ENCODE measurements around the gene INPP4B. TPM values are rescaled to one million over a fixed set of nuclear protein-coding genes. Genes with fewer than 3 reads are reported as not detected.
"Not testable (repeated sequence)": the region's sequence is repeated elsewhere in the genome, so short reads cannot be mapped to it uniquely, and the experiment has no call there.

INPP4B gene
- total RNA-seq, 1 experiment from 2014 or later: 114 TPM

GRCh38 chr4:142081025-142081424 lies 765.1 kb downstream of the INPP4B start:
- Mint-ChIP-seq H3K4me1 (ENCODE audit: low read depth, unreplicated experiment) (no peaks in the 10 kb centered on the region), H3K27ac (ENCODE audit: unreplicated experiment) (no peak overlapping the region), H3K27me3 (ENCODE audit: unreplicated experiment) (no peaks in the 10 kb centered on the region), H3K9me3 (ENCODE audit: low read depth, unreplicated experiment) (no peaks in the 10 kb centered on the region), H3K36me3 (ENCODE audit: insufficient read depth, unreplicated experiment) (no peaks in the 10 kb centered on the region), H3K4me3 (ENCODE audit: low read depth, unreplicated experiment) (no peak overlapping the region)
- intact Hi-C loops (cut with micrococcal nuclease; ENCODE audit: unreplicated experiment): no loop called here
- BruUV-seq (replicated peaks): no TSS peak
- no peak for DNase-seq
- TF ChIP-seq CTCF (IDR thresholded peaks at IDR 0.05; ENCODE audit: unreplicated experiment): no peak
- CTCF ChIA-PET: no interaction called here

GRCh38 chr4:142079959-142080358 lies 766.1 kb downstream of the INPP4B start:
- no peak overlapping the region for H3K4me3 Mint-ChIP-seq (ENCODE audit: low read depth, unreplicated experiment)
- TF ChIP-seq CTCF (IDR thresholded peaks at IDR 0.05; ENCODE audit: unreplicated experiment): no peak
- H3K36me3 Mint-ChIP-seq (ENCODE audit: insufficient read depth, unreplicated experiment): no peaks in the 10 kb centered on the region
- no peaks in the 10 kb centered on the region for H3K4me1 Mint-ChIP-seq (ENCODE audit: low read depth, unreplicated experiment)
- DNase-seq: no peak
- intact Hi-C loops (cut with micrococcal nuclease; ENCODE audit: unreplicated experiment): no loop called here
- H3K27ac Mint-ChIP-seq (ENCODE audit: unreplicated experiment): no peak overlapping the region
- no TSS peak for BruUV-seq (replicated peaks)
- H3K27me3 Mint-ChIP-seq (ENCODE audit: unreplicated experiment): no peaks in the 10 kb centered on the region
- no peaks in the 10 kb centered on the region for H3K9me3 Mint-ChIP-seq (ENCODE audit: low read depth, unreplicated experiment)
- CTCF ChIA-PET: no interaction called here

DNA sequence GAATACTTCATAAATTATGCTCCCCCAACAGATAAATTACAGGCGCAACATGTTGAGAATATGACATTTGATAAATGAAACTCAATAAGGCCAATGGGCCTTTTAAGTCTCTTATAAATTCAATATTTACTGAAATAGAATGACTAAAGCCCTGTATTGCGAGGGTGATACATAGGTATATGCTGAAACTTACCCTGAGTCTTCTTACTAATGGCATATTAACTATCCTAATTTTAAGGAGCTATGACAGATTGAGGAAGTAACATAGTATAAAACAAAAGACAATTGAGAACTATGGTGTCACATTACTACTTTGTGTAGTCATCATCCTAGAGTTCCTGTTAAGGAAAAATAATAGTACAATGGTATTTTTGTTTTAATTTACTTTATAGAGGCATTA lies 769.1 kb downstream of the INPP4B start:
- no peaks in the 10 kb centered on the region for H3K27me3 Mint-ChIP-seq (ENCODE audit: unreplicated experiment)
- no peaks in the 10 kb centered on the region for H3K4me1 Mint-ChIP-seq (ENCODE audit: low read depth, unreplicated experiment)
- no peak overlapping the region for H3K27ac Mint-ChIP-seq (ENCODE audit: unreplicated experiment)
- CTCF ChIA-PET: interaction anchor here (0.6 kb wide), 1 partner anchor 129 kb away, joined by 5 read pairs; no protein-coding TSS in a partner anchor
- no peak overlapping the region for H3K4me3 Mint-ChIP-seq (ENCODE audit: low read depth, unreplicated experiment)
- H3K9me3 Mint-ChIP-seq (ENCODE audit: low read depth, unreplicated experiment): no peaks in the 10 kb centered on the region
- no TSS peak for BruUV-seq (replicated peaks)
- H3K36me3 Mint-ChIP-seq (ENCODE audit: insufficient read depth, unreplicated experiment): no peaks in the 10 kb centered on the region
- no peak for DNase-seq
- intact Hi-C loops (cut with micrococcal nuclease; ENCODE audit: unreplicated experiment): no loop called here
- TF ChIP-seq CTCF (IDR thresholded peaks at IDR 0.05; ENCODE audit: unreplicated experiment): no peak

DNA sequence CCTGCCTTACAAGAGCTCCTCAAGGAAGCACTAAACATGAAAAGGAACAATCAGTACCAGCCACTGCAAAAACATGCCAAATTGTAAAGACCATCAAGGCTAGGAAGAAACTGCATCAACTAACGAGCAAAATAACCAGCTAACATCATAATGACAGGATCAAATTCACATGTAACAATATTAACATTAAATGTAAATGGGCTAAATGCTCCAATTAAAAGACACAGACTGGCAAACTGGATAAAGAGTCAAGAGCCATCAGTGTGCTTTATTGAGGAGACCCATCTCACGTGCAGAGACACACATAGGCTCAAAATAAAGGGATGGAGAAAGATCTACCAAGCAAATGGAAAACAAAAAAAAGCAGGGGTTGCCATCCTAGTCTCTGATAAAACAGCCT lies 777.8 kb downstream of the INPP4B start:
- CTCF ChIA-PET; H3K27ac Mint-ChIP-seq (ENCODE audit: unreplicated experiment); DNase-seq; H3K9me3 Mint-ChIP-seq (ENCODE audit: low read depth, unreplicated experiment); H3K4me1 Mint-ChIP-seq (ENCODE audit: low read depth, unreplicated experiment); intact Hi-C loops (cut with micrococcal nuclease; ENCODE audit: unreplicated experiment); H3K27me3 Mint-ChIP-seq (ENCODE audit: unreplicated experiment); BruUV-seq (replicated peaks); H3K4me3 Mint-ChIP-seq (ENCODE audit: low read depth, unreplicated experiment): not testable (repeated sequence)
- peaks cover 12% of the 10 kb centered on the region for H3K36me3 Mint-ChIP-seq (ENCODE audit: insufficient read depth, unreplicated experiment)

DNA sequence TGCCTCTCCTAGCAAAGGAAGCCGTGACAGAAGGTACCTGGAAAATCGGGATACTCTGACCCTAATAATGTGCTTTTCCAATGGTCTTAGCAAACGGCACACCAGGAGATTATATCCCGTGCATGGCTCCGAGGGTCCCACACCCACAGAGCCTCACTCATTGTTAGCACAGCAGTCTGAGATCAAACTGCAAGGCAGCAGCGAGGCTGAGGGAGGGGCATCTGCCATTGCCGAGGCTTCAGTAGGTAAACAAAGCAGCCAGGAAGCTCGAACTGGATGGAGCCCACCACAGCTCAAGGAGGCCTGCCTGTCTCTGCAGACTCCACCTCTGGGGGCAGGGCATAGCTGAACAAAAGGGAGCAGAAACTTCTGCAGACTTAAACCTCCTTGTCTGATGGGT lies 779.5 kb downstream of the INPP4B start:
- CTCF ChIA-PET; BruUV-seq (replicated peaks); H3K27me3 Mint-ChIP-seq (ENCODE audit: unreplicated experiment); H3K27ac Mint-ChIP-seq (ENCODE audit: unreplicated experiment); intact Hi-C loops (cut with micrococcal nuclease; ENCODE audit: unreplicated experiment); H3K4me1 Mint-ChIP-seq (ENCODE audit: low read depth, unreplicated experiment); DNase-seq; H3K4me3 Mint-ChIP-seq (ENCODE audit: low read depth, unreplicated experiment); H3K9me3 Mint-ChIP-seq (ENCODE audit: low read depth, unreplicated experiment): not testable (repeated sequence)
- H3K36me3 Mint-ChIP-seq (ENCODE audit: insufficient read depth, unreplicated experiment): peaks cover 16% of the 10 kb centered on the region
